Measurements from ENCODE around the gene CLASP1.
A peak's percentile ranks its signal among the peaks of the same experiment; 100 is the strongest.

Gene CLASP1

GRCh38 chr2:121502246-121502645 is 147.0 kb downstream of the CLASP1 start:
- Mint-ChIP-seq H3K27me3 (no peaks in the 10 kb centered on the region), H3K4me1 (peaks cover 36% of the 10 kb centered on the region), H3K4me3 (no peak overlapping the region), H3K27ac (no peak overlapping the region), H3K9me3 (peaks cover 5% of the 10 kb centered on the region), H3K36me3 (peaks cover 35% of the 10 kb centered on the region)

GRCh38 chr2:121501554-121501953 is 147.7 kb downstream of the CLASP1 start:
- H3K36me3 Mint-ChIP-seq, result peaks cover 38% of the 10 kb centered on the region
- no peak overlapping the region for H3K27ac Mint-ChIP-seq
- H3K4me1 Mint-ChIP-seq, result peaks cover 37% of the 10 kb centered on the region
- no peak overlapping the region for H3K4me3 Mint-ChIP-seq
- H3K9me3 Mint-ChIP-seq, result peaks cover 5% of the 10 kb centered on the region
- no peaks in the 10 kb centered on the region for H3K27me3 Mint-ChIP-seq

DNA sequence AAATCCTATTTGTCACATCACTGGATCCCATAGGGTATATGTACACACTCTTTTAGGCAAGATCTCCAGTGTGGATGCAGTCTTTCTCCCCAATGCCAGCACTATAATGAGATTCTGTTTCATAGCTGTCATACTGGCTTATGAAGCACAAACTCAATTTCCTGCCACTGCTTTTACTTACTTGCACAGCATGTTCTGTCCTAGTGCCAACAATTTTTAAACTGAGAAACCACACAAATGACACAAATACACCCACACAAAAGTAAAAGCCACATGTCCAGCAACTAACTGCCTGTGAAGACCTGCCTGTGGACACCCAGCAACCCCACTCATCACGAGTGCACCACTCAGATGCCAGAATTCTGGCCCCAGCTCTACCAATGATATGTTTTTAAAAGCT is 148.2 kb downstream of the CLASP1 start:
- Mint-ChIP-seq H3K27ac (no peak overlapping the region), H3K9me3 (peaks cover 5% of the 10 kb centered on the region), H3K27me3 (no peaks in the 10 kb centered on the region), H3K36me3 (peaks cover 36% of the 10 kb centered on the region), H3K4me3 (no peak overlapping the region), H3K4me1 (peaks cover 36% of the 10 kb centered on the region)

DNA sequence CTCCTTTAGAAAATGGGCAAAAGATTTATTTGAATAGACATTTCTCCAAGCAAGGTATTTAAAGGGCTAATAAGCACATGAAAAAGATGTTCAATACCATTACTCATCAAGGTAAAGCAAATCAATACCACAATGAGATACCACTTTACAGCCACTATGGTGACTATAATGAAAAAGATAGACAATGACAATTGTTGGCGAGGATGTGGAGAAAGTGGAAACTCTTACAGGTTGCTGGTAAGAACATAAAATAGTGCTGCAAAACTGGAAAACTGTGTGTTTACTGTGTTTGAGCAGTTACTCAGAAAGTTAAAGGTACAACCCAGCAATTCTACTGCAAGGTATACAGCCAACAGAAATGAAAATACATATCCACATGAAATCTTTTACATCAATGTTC is 150.5 kb downstream of the CLASP1 start:
- H3K27ac Mint-ChIP-seq, result no peak overlapping the region

DNA sequence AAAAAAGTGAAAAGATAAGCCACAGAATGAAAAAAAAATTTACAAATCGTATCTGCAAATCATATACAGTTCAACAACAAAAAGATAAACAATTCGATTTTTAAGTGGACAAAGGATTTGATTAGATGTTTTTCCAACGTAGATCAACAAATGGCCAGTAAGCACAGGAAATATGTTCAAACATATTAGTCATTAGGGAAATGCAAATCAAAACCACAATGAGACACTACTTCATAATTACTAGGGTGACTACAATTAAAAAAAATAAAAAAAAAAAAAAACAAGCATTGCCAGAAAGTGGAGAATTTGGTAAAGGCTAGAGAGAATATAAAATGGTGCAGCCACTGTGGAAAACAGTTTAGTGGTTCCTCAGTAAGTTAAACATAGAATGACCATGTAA is 156.9 kb downstream of the CLASP1 start:
- H3K4me3 Mint-ChIP-seq, result no peak overlapping the region
- peaks cover 13% of the 10 kb centered on the region for H3K36me3 Mint-ChIP-seq
- peaks cover 58% of the 10 kb centered on the region for H3K4me1 Mint-ChIP-seq
- no peaks in the 10 kb centered on the region for H3K27me3 Mint-ChIP-seq
- no peak overlapping the region for H3K27ac Mint-ChIP-seq
- H3K9me3 Mint-ChIP-seq, result no peaks in the 10 kb centered on the region

More for the DNA sequence above, 150.5 kb downstream of the CLASP1 start:
- Mint-ChIP-seq H3K4me3 (no peak overlapping the region), H3K27me3 (no peaks in the 10 kb centered on the region), H3K4me1 (peaks cover 32% of the 10 kb centered on the region), H3K36me3 (peaks cover 39% of the 10 kb centered on the region), H3K9me3 (peaks cover 5% of the 10 kb centered on the region)

GRCh38 chr2:121491518-121491917 is 157.7 kb downstream of the CLASP1 start:
- H3K4me1 Mint-ChIP-seq, result peaks cover 49% of the 10 kb centered on the region
- no peak overlapping the region for H3K27ac Mint-ChIP-seq
- no peaks in the 10 kb centered on the region for H3K27me3 Mint-ChIP-seq
- no peaks in the 10 kb centered on the region for H3K9me3 Mint-ChIP-seq
- H3K36me3 Mint-ChIP-seq, result peaks cover 7% of the 10 kb centered on the region
- H3K4me3 Mint-ChIP-seq, result no peak overlapping the region

DNA sequence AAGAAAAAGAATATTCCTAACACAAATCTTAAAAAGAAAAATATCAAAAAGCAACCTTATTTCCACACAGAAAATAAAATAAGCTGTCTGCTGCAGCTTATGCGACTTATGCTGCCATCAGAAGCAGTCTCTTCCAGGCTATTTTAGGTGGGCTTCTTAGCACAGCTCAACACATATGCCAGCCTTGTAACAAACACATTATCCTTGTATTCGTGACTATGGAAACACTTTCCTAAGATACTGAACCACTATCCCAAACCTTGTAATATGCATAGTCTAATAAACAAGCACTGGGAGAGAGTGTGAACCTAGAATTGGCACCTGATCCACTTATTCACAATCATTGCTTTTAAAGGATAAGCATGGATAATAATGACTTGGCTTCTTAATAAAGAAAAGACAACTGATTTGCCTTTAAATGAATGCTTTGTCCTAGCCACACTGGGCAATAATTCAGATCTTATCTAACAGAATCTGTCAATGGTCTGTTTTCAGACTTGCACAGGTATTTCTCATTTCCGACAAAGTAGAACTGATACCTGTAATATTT is 158.6 kb downstream of the CLASP1 start:
- Mint-ChIP-seq H3K4me1 (peaks cover 47% of the 10 kb centered on the region), H3K36me3 (peaks cover 4% of the 10 kb centered on the region), H3K4me3 (no peak overlapping the region), H3K27me3 (no peaks in the 10 kb centered on the region), H3K9me3 (no peaks in the 10 kb centered on the region), H3K27ac (no peak overlapping the region)

DNA sequence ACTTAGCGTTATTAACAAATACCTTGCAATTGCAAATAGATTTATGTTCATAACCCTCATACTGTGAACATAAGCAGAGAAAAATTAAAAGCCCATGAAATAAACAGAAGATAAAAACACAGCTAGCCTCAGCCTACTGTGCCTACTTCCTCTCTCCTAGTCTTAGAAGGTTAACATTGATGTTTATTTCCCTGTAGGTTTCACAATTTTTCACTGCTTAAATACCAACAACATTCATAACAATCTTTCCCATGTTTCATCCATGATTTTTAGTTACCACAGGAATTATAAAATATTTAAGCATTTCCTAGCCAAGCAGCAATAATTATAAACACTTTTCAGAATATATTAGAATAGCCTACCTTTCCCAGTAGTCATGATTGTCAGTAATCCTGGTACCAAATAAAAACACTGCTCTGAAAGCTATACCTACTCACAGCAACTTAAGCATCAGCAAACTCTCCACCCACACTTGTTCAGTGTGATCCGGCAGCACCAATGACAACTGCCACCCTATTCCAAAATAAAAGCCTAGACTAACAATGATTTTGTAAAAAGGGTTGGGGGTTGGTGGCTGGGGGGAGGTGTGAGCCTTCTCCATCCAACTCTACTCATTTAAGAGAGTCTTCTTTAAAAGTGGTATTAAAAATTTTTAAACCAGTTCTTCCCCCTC is 159.2 kb downstream of the CLASP1 start:
- Mint-ChIP-seq H3K27me3 (no peaks in the 10 kb centered on the region), H3K4me1 (peaks cover 48% of the 10 kb centered on the region), H3K36me3 (peaks cover 4% of the 10 kb centered on the region), H3K9me3 (no peaks in the 10 kb centered on the region), H3K4me3 (no peak overlapping the region), H3K27ac (no peak overlapping the region)

DNA sequence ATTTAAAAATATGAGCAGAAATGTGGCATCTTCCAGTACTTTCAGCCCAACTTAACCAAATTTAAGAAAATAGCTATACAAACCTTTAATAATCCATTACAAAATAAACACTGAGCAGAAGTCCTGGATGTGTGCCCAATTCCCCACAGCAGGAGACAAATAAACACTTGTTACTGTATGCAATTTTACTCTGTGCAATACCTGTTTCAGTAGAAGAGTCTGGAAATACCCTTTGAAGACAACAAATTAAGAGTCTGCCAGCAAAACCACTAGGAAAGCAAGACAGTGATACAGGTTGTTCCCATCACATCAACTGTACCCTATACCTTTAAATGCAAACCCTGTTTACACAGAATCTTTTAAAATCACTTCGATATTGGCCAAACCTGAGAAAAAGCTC is 160.0 kb downstream of the CLASP1 start:
- Mint-ChIP-seq H3K27ac (no peak overlapping the region), H3K4me1 (peaks cover 53% of the 10 kb centered on the region), H3K27me3 (no peaks in the 10 kb centered on the region), H3K9me3 (no peaks in the 10 kb centered on the region), H3K36me3 (peaks cover 4% of the 10 kb centered on the region), H3K4me3 (no peak overlapping the region)

GRCh38 chr2:121486191-121486790 is 163.0 kb downstream of the CLASP1 start:
- Mint-ChIP-seq H3K9me3 (no peaks in the 10 kb centered on the region), H3K4me1 (peaks cover 44% of the 10 kb centered on the region), H3K36me3 (no peaks in the 10 kb centered on the region), H3K27me3 (no peaks in the 10 kb centered on the region), H3K4me3 (no peak overlapping the region), H3K27ac (no peak overlapping the region)

GRCh38 chr2:121485039-121485438 is 164.2 kb downstream of the CLASP1 start:
- no peaks in the 10 kb centered on the region for H3K27me3 Mint-ChIP-seq
- H3K4me1 Mint-ChIP-seq, result peaks cover 38% of the 10 kb centered on the region
- H3K36me3 Mint-ChIP-seq, result peaks cover 2% of the 10 kb centered on the region
- no peaks in the 10 kb centered on the region for H3K9me3 Mint-ChIP-seq
- no peak overlapping the region for H3K27ac Mint-ChIP-seq
- H3K4me3 Mint-ChIP-seq, result no peak overlapping the region

- H3K4me3 Mint-ChIP-seq, result no peak overlapping the region
- H3K9me3 Mint-ChIP-seq, result no peaks in the 10 kb centered on the region
- H3K27ac Mint-ChIP-seq, result no peak overlapping the region
- H3K27me3 Mint-ChIP-seq, result no peaks in the 10 kb centered on the region
- H3K4me1 Mint-ChIP-seq, result peaks cover 36% of the 10 kb centered on the region
- peaks cover 2% of the 10 kb centered on the region for H3K36me3 Mint-ChIP-seq
These were observed 165.4 kb downstream of the CLASP1 start for GRCh38 chr2:121483846-121484245.

DNA sequence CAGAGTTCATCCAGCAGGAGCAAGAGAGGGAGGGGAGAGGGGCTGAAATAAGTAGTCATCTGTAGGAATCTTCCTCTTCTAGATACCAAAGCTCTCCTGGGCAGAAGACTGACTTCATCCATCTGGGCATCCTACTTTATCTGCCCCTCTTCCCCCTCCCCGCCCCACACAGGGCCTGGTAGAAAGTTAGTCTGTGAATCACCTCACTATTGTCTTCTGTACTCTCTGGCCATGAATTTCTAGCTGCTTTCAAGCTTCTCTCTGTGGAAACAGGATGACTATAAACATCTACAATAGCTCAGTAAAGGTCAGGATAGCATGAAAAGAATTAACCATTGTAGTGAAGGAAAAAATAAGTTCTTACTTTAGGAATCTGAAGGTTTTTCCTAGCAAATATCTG is 166.2 kb downstream of the CLASP1 start:
- H3K27me3 Mint-ChIP-seq, result no peaks in the 10 kb centered on the region
- peaks cover 37% of the 10 kb centered on the region for H3K4me1 Mint-ChIP-seq
- peak overlapping the region; percentile 1 for H3K27ac Mint-ChIP-seq
- H3K36me3 Mint-ChIP-seq, result peaks cover 2% of the 10 kb centered on the region
- no peaks in the 10 kb centered on the region for H3K9me3 Mint-ChIP-seq
- no peak overlapping the region for H3K4me3 Mint-ChIP-seq

DNA sequence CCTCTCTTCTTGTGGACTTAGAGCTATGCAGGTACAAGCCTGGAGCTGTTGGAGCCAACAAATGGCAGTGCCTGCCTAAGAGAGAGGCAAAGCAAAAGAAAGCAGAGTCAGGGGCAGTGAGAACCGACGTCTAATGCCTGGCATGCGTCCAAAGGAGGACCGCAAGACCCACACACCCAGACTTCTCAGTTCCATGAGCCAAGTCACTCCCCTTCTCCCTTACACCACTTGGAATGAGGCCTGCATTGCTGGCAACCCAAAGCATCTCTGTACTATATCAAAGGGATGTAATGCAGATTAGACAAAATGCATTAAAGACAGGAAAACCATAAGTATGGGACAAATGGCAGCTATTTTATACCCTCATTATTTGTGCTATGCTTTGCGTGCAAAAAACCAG is 168.4 kb downstream of the CLASP1 start:
- no peaks in the 10 kb centered on the region for H3K27me3 Mint-ChIP-seq
- peaks cover 49% of the 10 kb centered on the region for H3K4me1 Mint-ChIP-seq
- peaks cover 2% of the 10 kb centered on the region for H3K36me3 Mint-ChIP-seq
- no peaks in the 10 kb centered on the region for H3K9me3 Mint-ChIP-seq
- H3K27ac Mint-ChIP-seq, result no peak overlapping the region
- H3K4me3 Mint-ChIP-seq, result no peak overlapping the region

- H3K4me3 Mint-ChIP-seq, result no peak overlapping the region
- H3K27me3 Mint-ChIP-seq, result no peaks in the 10 kb centered on the region
- no peak overlapping the region for H3K27ac Mint-ChIP-seq
- H3K36me3 Mint-ChIP-seq, result peaks cover 2% of the 10 kb centered on the region
- H3K4me1 Mint-ChIP-seq, result peaks cover 53% of the 10 kb centered on the region
- no peaks in the 10 kb centered on the region for H3K9me3 Mint-ChIP-seq
These were observed 169.3 kb downstream of the CLASP1 start for GRCh38 chr2:121479882-121480522.

Measured in activated naive CD4-positive, alpha-beta T cell treated with anti-CD3 and anti-CD28 coated beads, Interleukin-2, amount 50 U/mL, for 24 hours (primary cell).